Stimulated activated CD8-positive, alpha-beta memory T cell treated with anti-CD3 and anti-CD28 coated beads, Interleukin-4, amount 100 ng/mL, for 1 hour (primary cell): ENCODE results near the gene CFAP52.
"Not testable (repeated sequence)": the region's sequence is repeated elsewhere in the genome, so short reads cannot be mapped to it uniquely, and the experiment has no call there.

Experiments used
- DNase-seq, 2 donors: peaks; one replicate each; pipeline ENCODE4 v3.0.0-alpha.2; 2020; ENCODE audit warnings: low read depth in 2 of 2, low spot score in 1 of 2

The CFAP52 gene

DNA sequence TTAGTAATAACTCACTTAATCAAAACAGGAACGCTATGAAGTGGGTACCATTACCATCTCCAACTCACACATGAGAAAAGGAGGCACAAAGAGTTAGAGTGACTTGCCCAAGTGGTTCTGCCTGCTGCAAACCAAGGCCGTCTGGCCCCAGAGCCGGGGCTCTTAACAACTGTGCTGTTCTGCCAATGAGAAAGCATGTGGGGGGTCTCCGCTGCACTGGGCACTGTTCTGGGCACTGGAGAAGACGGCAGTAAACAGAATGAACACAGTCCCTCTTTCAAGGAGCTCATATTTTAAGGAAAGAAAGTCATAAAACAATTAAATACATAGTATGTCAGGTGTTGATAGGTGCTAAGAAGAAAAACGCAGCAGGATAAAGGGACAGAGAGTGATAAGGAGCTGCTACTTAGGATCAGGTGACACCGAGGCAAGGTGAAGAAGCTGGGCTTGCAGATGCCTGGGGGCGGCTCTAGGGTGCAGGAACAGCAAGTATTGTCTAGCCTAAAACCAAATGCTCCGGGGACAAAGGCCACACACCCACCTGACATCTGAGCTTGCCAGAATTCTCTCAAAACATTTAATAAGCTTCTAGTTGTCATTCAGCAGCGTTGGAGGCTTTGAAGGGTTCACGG, 7.4 kb upstream of the CFAP52 start:
- no peak for DNase-seq

DNA sequence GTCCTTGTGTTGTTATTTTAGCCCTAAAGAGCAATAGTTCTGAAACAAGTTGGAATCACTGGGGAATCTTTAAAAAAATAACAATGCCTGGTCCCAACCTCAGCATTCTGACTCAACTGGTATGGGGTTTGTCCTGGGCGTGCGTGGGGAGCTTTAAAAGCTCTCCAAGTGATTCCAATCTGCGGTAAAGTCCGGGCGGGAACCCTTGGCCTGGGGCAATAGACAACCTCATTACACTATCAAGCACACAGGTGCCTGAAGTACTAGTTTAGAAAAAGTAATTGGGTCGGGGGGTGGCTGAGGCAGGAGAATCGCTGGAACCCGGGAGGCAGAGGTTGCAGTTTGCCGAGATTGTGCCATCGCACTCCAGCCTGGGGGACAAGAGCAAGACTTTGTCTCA, 5.2 kb upstream of the CFAP52 start:
- DNase-seq: no peak

DNA sequence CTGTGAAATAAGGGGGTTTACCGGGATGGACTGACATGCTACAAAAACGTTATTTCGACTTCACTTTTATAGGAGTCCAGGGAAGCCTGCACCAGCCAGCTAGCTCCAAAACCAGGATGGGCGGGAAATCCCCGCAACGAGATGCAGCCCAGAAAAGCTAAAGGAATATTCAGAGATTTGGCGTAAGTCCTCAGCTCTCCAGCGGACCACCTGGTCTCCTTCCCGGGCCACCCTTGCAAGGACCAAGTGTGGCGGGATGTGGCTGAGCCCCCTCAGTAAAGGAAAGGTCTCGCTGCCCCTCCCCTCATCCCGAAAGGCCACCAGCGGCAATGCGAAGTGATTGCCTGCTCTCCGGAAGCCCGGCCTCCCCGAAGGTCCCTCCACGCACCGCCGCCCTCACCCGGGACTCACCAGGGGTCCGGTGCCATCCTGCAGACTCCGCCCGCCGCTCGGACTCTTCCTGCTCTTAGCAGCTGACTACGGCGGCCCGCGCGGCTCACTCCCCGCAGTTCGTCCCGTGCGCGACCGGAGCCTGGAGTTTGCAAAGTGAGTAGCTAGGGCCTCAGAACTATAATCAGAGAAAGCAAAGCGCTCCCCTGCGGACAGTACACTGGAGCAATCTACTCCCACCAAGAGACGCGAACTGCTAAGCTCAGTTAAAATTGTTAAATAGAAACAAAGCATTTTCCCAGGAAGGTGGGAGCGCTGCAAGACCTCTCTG, 901 bp upstream of the CFAP52 start, which contains the start of gene STX8:
STX8 (minus strand) TSS at position 440 of the 721 bp plus-strand sequence; CDS start at position 428, 12 bp downstream.
- DNase-seq: peak; percentile 55 to 57

DNA sequence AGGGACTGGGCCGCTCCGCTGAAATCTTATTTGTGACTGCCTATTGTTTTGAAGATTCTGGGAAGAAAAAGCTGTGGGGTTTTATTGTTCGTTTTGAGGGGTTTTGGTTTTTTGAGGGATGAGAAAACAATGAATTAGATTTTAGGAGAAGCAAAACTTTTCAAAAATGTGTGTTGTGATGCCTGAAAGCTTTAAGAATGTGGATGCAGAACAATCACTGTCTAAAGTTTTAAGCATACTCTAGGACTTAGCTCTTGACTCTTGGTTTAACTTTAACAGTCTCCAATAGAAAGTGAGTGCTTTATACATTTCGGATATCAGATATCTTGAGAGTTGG, 899 bp downstream of the CFAP52 start:
- no peak for DNase-seq

DNA sequence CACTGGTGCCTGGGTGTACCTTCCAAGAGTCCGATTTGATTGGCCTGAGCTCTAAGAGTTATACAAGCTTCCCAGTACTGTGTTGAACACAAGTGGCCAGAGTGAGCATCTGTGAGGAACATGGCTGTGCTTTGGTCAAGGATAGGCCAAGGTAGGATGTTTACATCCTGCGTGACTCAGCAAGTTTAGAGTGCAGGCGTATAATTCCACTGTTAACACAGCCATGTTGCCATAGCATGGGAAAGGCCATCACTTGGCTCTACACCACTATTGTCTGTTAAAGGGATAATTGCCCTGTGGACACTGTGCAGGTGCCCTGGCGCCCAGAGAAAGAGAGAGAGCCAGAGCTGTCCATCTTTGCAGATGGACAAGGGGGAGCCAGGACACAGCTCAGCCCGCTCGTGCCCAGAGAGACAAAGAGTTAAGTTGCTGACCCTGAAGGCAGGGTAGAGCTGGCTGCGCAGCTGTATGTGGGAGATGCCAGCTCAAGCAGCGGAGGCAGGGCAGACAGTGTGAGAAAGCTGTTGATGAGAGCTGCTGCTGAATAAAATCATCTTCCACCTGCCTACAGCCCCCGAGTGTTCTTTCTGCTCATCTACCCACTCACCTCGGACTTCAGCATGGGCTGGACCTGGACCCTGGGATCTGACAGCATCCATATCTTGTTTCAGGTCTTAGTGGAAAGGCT, 11.7 kb downstream of the CFAP52 start:
- no peak for DNase-seq

DNA sequence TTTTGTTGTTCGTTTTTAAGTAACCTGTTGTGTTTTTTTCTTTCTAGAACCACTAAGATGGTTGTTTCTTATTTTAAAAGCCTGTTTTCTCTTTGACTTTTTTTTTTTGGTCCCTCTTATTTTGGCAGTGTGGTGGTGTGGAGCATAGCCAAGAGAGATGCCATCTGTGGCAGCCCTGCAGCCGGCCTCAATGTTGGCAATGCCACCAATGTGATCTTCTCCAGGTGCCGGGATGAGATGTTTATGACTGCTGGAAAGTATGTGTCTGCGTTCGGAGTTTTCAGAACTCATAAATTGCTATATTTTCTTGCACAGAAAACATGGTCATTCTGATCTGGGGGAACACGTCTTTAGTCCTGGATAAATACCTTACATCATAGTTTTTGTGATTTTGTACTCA, 17.6 kb downstream of the CFAP52 start:
- DNase-seq: no peak

DNA sequence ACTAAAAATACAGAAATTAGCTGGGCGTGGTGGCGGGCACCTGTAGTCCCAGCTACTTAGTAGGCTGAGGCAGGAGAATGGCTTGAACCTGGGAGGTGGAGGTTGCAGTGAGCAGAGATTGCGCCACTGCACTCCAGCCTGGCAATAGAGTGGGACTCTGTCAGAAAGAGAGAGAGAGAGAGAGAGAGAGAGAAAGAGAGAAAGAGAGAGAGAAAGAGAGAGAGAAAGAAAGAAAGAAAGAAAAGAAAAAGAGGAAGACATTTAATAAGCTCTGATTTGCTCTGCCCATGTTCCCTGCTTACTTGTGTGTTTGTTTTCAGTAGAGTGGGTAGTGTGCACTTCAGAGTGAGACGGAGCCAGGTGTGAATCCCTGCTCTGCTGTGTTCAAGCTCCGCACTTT, 21.2 kb downstream of the CFAP52 start:
- DNase-seq: not testable (repeated sequence)

DNA sequence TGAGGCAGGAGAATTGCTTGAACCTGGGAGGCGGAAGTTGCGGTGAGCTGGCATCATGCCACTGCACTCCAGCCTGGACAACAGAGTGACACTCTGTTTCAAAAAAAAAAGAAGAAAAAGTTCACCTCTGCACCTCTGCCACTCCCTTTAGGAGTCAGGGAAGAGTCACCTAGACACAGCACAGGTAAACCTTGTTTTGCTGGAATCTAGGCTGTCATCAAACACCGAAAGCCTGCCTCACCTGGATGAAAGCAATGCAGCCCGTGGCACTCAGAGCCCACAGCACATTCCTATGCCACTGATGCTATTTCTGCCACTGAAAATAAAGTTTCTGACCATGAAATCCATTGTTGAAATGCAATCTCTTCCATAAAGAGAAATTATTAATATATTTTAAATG, 22.2 kb downstream of the CFAP52 start:
- no peak for DNase-seq

DNA sequence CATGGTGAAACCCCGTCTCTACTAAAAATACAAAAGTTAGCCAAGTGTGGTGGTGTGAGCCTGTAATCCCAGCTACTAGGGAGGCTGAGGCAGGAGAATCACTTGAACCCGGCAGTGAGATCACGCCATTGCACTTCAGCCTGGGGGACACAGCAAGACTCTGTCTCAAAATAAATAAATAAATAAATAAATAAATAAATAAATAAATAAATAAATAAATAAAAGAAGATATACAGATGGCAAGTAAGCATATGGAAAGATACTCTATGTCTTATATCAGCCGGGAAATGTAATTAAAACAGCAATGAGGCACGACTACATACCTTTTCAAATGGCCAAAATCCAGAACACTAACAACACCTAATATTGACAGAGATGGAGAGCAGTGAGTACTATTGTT, 28.1 kb downstream of the CFAP52 start:
- DNase-seq: not testable (repeated sequence)

DNA sequence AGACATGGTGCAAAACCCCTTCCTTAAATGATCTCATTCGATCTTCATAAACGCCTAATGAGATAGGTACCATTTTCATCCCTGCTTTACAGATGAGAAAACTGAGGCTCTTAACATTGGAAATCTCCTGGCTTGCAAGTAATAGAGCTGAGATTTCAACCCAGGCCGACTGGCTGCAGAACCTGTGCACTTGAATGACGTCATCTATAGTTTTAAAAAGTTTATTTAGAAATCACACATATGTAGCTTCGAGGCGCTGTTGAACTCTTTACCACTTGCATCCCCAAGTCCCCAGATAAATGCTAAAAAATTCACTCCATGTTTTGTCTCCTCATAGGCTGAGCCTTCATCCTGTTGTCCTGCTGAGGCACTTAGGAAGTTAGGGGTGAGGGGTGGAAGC, 30.0 kb downstream of the CFAP52 start:
- no peak for DNase-seq

DNA sequence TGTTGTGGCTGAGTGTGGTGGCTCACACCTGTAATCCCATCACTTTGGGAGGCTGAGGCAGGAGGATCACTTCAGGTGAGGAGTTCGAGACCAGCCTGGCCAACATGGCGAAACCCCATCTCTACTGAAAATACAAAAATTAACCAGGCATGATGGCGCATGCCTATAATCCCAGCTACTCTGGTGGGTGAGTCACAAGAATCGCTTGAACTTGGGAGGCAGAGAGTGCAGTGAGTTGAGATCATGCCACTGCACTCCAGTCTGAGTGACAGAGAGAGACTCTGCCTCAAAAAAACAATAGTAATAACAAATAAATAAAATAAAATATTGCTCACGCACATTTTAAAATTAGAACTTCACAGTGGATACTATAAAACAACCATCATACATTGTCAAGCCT, 30.6 kb downstream of the CFAP52 start:
- DNase-seq: not testable (repeated sequence)

DNA sequence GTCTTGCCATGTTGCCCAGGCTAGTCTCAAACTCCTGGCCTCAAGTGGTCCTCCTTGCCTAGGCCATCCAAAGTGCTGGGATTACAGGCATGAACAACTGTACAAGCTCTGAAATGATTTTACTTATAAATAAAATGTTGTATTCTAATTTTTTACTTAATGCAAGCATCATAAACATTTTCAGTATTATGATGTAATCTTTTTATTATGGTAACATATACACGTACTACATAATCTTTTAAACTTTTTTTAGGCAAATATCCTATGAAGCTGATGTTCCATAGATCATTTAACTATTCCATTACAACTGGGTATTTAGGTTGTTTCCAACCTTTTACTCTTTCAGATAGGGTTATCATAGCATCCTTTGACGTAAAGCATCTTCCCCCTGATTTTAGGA, 35.1 kb downstream of the CFAP52 start:
- no peak for DNase-seq

DNA sequence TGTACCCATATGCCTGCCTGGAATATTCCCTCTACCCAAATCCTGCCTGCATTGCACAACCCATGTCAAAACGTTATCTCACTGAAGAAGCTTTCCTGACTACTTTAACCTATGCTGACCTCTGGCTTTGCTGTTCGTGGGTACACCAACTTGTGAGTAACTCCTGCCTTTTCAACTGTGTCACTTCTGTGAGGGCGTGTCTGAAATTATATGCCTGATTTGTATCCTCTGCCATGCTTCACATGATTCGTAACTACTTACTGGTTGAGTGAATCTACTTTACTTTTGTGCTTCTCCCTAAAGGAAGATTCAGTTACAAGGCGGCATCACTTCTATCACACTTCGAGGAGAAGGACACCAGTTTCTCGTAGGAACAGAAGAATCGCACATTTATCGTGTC, 35.6 kb downstream of the CFAP52 start:
- DNase-seq: no peak

DNA sequence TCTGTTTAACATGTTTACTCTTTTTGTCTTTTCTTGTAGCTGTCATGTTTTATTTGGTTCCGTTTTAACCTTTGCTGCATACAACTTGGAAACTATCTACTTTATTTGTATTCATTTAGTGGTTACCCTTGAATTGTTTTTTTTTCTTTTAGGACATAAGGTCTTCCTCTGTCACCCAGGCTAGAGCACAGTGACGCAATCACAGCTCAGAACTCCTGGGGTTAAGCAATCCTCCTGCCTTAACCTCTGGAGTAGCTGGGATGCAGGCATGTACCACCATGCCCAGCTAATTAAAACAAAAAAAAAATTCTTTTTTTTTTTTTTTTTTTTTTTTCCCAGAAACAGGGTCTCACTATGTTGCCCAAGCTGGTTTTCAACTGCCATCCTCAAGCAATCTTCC, 39.0 kb downstream of the CFAP52 start:
- DNase-seq: no peak

DNA sequence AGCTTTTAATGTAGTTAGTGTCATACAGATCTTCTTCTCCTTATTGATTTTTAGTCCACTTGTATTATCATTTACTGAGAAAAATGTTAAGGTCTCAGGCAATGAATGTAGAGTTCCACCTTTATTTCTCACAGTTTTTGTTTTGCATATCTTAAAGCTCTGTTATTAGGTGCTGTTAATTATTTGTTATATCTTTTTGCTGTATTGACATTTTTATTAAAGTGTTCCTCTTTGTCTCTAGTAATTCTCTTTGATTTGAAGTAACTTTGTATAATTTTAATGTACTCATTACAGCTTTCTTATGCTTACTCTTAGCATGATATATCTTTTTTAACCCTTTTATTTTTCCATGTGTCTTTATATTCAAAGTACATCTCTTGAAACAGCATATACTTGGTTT, 46.5 kb downstream of the CFAP52 start:
- DNase-seq: no peak

DNA sequence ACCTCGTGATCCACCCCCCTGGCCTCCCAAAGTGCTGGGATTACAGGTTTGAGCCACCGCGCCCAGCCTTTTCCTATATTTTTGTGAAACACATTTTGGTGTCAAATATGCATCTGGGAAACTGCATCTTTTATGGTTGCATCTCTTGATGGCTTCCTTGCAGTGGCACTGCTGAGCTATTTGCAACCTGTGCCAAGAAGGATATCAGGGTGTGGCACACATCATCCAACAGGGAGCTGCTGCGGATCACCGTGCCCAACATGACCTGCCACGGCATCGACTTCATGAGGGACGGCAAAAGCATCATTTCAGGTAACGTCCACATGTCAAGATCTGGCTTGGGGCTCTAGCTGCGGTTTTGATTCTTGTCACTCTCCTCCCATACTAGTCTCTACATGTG, 52.1 kb downstream of the CFAP52 start:
- no peak for DNase-seq

DNA sequence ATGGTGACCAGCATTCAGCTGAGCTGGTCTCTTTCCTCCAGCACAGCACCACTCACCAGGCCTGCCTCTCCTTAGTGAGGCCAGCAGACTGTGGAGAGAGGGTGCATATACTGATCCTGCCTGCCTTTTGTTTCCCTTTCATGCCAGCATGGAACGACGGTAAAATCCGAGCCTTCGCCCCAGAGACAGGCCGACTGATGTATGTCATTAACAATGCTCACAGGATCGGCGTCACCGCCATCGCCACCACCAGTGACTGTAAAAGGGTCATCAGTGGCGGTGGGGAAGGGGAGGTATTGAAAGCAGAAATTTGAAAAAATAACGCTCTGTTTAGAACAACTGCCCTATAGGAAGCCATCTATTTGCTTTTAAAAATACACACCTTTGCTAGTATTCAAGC, 56.3 kb downstream of the CFAP52 start:
- DNase-seq: no peak

DNA sequence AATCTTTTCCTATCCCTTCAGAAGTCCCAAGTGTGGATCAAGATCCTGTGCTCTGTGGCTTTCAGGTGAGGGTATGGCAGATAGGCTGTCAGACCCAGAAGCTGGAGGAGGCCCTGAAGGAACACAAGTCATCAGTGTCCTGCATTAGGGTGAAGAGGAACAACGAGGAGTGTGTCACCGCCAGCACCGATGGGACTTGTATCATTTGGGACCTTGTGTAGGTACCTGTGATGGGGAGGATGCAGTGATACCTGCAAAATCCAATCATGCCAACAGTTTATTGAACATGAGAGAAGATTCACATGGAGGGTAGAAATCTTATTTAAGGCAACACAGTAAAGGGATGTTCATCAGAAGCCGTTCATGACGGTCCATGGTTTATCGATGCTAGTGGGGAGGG, 58.9 kb downstream of the CFAP52 start:
- DNase-seq: no peak

DNA sequence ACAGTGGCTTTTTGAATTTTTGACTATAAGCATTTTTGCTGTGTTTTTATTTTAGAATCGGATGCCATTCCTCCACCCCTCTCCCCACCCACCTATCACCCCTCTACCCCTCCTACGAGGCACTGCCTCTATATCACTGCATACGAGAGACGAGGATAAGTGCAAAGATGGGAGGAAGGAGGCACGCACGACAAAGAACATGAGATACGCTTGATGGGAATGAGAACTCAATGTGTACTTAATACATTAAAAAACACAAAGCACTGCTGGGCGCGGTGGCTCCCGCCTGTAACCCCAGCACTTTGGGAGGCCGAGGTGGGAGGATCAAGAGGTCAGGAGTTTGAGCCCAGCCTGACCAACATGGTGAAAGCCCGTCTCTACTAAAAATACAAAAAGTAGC, 60.1 kb downstream of the CFAP52 start:
- no peak for DNase-seq

DNA sequence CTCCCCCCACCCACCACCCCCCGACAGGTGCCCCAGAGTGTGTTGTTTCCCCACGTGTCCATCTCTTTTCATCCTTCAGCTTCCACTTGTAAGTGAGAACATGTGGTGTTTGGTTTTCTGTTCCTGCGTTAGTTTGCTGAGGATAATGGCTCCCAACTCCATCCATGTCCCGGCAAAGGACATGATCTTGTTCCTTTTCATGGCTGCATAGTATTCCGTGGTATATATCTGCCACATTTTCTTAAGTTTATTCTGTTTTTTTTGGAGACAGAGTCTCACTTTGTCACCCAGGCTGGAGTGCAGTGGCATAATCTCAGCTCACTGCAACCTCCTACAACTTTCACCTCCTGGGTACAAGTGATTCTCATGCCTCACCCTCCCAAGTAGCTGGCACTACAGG, 63.9 kb downstream of the CFAP52 start:
- not testable (repeated sequence) for DNase-seq

DNA sequence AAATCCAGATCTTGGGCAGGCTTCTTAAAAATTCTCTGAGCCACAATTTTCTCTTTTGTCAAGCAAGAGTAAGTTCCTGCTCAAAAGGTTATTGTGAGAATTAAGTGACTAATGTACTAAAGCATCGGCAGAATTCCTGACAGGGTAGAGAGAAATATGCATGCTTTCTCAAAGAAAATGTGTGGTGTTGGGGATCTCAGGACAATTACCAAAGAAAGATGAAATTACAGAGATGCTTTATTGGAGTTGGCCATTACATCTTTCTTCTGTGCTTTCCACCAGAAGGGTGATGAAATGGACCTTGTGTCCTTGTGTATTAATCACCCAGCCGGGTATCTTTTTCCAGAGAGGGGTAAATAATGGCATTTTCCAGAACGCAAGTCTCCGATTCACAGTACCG, 67.2 kb downstream of the CFAP52 start:
- no peak for DNase-seq

DNA sequence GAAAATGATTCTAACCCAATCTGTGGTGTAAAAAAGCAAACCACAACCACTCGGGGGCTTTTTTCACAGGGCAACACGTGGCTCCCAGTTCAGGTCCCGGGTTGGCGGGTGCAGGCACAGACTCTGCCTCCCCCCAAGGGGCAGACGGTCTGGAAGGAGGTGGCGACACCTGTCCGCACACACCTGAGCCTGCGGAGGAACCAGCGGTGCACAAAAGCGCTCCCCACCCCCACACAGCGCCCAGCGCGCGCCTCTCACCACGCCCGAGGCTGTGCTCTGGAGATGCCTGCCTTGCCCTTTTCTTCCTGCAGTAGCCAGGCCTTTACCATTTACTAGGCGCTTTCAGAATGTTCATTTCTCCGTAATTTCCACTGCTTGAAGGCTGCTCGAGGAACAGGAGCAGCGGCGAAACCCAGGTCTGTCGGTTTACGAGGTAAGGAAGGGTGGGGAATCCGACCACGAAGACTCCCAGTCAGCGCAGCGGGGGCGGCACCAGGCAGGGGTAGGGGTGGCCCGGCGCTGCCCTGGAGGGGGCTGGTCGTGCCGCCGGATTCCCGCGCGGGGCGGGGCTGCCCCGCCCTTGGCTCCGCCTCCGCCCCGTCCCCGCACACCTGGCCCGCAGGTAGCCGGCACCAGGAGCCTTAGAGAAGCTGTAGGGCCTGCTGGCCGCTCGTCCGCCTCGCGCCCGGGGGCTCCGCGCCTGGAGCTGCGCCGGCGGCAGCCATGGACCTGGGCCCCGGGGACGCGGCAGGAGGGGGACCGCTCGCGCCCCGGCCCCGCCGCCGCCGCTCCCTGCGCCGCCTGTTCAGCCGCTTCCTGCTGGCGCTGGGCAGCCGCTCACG, 68.7 kb downstream of the CFAP52 start, which contains the start of gene USP43:
USP43 (plus strand) TSS at position 608 of the 842 bp plus-strand sequence; CDS start at position 724, 116 bp downstream.
- no peak for DNase-seq
